Upper lobe of left lung (tissue), 4 donors: ENCODE results near the gene ANKRD13A.

Experiments
- CTCF ChIP-seq, 6 experiments: fragments of 450-650 bp in 4 of 6; fragments of 200-600 bp in 2 of 6; sonication (generic) in 2 of 6; IDR thresholded peaks; one replicate each; pipeline ENCODE4 v1.5.1; 2016 to 2019; ENCODE audit warnings: antibody characterized with exemption in 6 of 6
- EP300 ChIP-seq, 4 donors: sonication (generic); formaldehyde crosslinking; IDR thresholded peaks; one replicate each; pipeline ENCODE4 v1.5.1; 2017; ENCODE audit warnings: antibody characterized with exemption in 4 of 4, control low read depth in 2 of 4
- POLR2AphosphoS5 ChIP-seq, 2 donors: sonication (generic); formaldehyde crosslinking; IDR thresholded peaks; one replicate each; pipeline ENCODE4 v1.5.1; 2017; ENCODE audit warnings: antibody characterized with exemption in 2 of 2

- TF ChIP-seq POLR2AphosphoS5 (IDR thresholded peaks at IDR 0.05) (no peak), CTCF (IDR thresholded peaks at IDR 0.05) (no peak), EP300 (IDR thresholded peaks at IDR 0.05) (no peak)
Measured at GRCh38 chr12:110005319-110005973, 6.2 kb downstream of the ANKRD13A start.
